Islet of Langerhans (tissue), 1 donor: Measurements from ENCODE around the gene FHOD1.

Experiments
- FAIRE-seq: peaks from one replicate; lab custom pipeline; 2011; peaks lifted over from hg19 to GRCh38; lab: Jason Lieb, UNC

Gene FHOD1

DNA sequence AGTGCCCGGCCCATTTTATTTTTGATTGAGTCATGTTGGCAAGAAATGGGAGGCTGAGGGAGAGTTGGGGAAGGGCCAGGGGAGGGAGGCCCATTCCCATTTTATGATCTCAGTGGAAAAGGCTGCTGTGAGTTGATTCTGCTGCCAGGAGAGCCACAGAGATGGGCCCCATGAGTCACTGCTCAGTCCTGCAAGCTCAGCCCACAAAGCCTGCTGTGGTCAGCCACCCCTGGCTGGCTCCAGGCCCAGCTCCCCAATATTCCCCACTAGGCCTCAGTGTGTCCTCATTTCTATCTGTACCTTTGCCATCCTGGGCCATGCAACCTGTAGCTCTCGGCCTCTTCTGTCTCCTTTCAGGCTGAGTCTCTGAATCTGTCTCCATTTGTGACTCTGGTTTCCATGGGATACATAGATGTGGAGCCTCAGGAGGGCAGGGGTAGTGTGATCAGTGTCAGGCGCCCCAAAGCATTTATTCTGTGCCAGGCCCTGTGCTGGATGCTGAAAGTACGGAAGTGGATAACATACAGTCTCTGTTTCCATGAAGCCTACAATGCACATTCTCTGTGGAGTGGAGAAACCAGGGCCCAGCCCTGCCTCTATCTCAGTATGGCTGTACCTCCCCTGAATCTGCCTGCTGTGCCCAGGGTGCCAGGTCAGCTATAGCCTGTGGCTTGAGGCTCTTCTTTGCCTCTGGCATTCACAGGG lies 30.2 kb upstream of the FHOD1 start:
- FAIRE-seq: no peak

GRCh38 chr16:67275321-67275720 lies 28.0 kb upstream of the FHOD1 start:
- no peak for FAIRE-seq

- no peak for FAIRE-seq
These were observed 24.2 kb upstream of the FHOD1 start for GRCh38 chr16:67271446-67271845.

DNA sequence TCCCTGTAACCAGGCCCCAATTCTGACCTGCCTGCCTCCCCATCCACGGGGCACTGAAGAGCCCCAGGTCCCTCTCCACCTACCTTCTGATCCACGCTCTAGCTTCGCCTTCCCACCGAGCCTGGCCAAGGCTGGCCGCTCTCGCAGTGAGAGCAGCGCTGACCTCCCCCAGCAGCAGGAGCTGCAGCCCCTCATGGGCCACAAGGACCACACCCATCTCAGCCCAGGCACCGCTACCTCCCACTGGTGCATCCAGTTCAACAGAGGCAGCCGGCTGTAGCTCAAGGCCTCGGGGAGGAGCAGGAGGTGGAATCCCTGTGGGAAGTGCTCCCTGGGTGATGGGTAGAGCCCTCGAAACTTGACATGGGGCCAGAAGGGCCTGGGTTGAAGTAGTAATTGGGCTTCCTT lies 23.7 kb upstream of the FHOD1 start:
- no peak for FAIRE-seq

DNA sequence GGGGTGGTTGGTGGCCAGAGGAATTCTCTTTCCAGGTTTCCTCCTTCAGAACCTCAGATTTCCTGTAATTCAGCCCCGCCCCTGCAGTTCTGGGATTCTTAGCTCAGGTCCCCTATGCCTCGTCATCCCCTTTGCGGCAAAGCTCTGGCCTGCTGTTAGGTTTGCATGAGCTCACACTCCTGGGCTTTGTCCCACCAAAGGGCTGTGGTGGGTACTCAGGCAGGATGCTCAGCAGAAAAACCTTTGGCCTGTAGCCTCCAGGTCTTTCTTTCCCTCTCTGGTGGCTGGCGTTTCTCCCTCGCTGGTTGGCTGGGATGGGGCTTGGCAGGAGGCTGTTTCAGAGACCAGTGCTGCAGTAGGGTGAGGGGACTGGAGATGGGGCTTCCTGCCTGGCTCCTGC lies 22.5 kb upstream of the FHOD1 start:
- FAIRE-seq: no peak

DNA sequence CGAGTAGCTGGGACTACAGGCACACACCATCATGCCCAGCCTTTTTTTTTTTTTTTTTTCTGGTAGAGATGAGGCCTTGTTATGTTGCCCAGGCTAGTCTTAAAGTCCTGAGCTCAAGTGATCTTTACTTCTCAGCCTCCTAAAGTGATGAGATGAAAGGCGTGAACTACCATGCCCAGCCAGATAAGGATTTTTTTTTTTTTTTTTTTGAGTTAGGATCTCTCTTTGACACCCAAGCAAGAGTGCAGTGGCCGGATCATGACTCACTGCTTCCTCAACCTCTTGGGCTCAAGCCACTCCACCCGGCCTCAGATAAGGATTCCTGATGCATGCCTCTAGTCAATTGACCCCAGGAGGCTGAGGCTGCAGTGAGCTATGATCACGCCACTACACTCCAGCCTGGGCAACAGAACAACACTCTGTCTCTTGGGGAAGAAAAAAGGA lies 20.9 kb upstream of the FHOD1 start:
- no peak for FAIRE-seq

DNA sequence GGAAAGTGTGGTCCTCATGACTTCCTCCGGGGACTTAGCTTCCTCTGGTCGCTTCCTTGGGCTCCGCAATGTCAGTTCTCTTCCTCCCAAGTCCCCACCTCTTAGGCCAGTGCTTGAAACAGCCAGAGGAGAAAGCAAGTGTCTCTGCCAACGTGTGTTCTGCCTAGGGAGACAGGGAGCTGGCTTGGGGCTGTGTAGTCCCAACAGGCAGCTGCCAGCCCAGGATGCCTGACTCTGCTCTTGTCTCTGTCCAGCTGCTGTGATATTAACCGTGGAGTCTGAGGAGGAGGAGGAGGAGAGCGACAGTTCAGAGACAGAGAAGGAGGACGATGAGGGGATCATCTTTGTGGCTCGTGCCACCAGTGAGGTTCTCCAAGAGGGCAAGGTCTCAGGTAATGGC lies 18.6 kb upstream of the FHOD1 start:
- FAIRE-seq: no peak

DNA sequence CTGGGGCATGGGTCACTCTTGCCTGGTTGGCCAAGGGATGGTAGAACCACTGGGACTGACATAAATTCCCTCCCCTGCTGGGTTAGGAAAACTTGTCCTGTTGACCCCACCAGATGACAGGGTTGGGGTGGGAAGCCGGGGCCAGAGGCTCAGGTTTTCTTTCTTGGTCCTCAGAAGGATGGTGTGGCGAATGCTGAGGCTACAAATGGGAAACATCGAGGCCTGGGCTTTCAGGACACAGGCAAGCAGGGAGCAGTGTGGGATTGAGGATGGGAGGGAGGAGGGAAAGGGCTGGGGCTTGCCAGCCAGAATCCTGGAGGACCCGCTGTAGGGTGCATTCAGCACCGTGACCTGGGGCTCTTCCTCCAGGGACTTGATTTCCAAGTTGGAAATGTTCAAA lies 17.6 kb upstream of the FHOD1 start:
- FAIRE-seq: no peak

- no peak for FAIRE-seq
These were observed 17.0 kb upstream of the FHOD1 start for GRCh38 chr16:67264277-67264676.

- no peak for FAIRE-seq
These were observed 15.9 kb upstream of the FHOD1 start for GRCh38 chr16:67263201-67263600.

DNA sequence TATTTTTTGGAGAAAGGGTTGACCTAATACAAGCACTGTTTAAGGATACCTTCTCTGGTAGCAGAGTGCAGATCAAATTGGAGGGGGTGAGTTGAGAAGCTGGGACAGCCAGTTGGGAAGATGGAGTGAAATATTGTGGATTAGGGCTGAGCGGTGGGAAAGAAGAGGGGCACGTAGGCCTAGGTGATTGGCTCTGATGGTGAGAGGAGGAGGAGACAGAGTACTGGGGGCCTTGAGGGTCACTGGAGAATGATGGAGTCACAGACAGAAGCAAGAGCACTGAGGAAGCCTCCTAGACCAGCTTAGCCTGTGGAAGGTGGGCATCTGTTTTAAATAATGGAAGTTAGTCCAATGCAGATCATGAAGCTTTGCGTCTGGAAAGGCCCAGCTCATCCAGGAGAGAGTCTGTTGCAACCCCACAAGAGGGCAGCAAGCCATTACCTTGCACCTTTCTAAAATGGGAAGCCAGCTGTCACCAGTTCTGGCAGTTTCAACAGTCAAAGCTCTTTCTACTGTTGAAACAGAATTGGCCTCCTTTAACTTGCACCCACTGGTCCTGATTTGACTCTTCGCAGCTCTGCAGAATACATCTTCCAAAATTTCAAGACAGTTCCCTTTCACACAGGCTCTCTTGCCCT lies 13.3 kb upstream of the FHOD1 start:
- FAIRE-seq: no peak

DNA sequence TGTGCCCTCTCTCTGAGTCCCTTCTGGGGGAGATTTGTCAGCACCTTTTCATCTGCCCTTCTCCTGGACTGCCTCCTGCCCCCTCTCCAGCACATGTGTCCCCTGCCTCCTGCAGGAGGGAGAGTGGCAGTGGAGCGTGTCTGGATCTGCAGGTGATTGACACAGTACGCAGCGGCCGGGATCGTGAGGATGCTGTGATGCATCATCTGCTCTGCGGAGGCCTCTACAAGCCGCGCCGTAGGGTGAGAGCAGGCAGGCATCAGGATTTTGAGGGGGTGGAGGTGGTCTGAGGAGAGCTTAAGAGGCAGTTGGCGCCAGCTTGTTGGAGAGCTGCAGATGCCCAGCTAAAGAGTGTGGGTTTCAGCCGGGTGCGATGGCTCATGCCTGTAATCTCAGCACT lies 12.4 kb upstream of the FHOD1 start:
- FAIRE-seq: no peak

- FAIRE-seq: no peak
These were observed 11.0 kb upstream of the FHOD1 start for GRCh38 chr16:67258161-67258835.

- FAIRE-seq: no peak
These were observed 10.3 kb upstream of the FHOD1 start for GRCh38 chr16:67257486-67258160.

DNA sequence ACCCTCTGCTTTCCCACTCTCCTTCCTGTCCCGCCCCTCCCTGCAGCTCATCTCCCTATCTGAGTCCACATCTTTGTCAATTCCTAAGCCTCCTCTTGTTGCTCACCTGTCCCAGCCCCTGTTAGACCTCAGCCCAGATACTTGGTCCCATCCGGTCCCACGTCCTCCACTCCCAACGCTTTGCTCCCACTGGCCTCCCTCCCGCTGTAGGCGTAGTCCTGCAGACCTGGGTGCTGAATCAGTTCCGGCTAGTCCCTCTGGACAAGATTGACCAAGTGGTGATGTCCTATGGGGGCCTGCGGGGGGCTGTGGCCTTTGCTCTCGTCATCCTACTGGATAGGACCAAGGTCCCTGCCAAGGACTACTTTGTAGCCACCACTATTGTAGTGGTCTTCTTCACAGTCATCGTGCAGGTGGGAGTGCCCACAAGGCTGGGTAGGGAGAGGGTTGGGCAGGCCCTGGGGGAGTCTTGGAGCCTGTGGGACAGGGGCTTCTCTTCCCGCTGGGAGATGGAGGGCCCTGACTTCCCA lies 9.5 kb upstream of the FHOD1 start:
- FAIRE-seq: no peak

GRCh38 chr16:67255553-67256221 lies 8.4 kb upstream of the FHOD1 start:
- FAIRE-seq: no peak

GRCh38 chr16:67254801-67255552 lies 7.7 kb upstream of the FHOD1 start:
- no peak for FAIRE-seq

DNA sequence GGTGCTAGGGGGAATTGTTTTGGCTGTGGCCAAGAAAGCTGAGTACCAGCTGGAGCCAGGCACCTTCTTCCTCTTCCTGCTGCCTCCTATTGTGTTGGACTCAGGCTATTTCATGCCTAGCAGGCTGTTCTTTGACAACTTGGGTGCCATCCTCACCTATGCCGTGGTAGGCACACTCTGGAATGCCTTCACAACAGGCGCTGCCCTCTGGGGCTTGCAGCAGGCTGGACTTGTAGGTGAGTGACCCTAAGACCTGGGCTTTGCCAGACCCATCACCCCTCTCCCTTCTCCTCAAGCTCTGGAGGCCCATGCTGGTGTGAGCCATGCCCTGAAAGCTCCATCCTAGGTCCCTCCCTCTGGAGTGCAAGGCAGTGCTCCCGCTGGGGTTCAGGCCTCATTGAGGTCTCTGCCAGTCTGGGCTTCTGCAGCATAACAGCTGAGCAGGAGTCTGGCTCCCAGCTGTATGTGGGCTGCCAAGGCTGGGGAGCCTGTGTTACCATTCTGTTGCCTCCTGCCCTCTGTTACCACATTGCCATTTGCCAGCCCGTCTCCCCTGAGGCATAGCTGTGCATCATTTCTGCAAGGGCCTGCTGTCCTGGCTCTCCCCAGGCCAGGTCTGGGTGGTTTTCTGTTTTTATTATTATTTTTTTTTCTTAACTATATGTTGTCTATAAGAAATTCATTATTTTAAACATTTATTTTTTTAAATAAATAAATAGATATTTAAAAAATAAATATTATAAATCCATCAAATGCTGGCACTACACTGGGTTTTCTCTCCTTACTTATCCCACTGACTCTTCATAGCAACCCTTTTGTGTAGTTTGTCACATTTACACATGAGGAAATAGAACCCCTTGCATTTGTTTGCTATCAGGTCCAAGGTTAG lies 5.6 kb upstream of the FHOD1 start:
- FAIRE-seq: no peak

- FAIRE-seq: no peak
These were observed 2.7 kb upstream of the FHOD1 start for GRCh38 chr16:67250045-67250327.

DNA sequence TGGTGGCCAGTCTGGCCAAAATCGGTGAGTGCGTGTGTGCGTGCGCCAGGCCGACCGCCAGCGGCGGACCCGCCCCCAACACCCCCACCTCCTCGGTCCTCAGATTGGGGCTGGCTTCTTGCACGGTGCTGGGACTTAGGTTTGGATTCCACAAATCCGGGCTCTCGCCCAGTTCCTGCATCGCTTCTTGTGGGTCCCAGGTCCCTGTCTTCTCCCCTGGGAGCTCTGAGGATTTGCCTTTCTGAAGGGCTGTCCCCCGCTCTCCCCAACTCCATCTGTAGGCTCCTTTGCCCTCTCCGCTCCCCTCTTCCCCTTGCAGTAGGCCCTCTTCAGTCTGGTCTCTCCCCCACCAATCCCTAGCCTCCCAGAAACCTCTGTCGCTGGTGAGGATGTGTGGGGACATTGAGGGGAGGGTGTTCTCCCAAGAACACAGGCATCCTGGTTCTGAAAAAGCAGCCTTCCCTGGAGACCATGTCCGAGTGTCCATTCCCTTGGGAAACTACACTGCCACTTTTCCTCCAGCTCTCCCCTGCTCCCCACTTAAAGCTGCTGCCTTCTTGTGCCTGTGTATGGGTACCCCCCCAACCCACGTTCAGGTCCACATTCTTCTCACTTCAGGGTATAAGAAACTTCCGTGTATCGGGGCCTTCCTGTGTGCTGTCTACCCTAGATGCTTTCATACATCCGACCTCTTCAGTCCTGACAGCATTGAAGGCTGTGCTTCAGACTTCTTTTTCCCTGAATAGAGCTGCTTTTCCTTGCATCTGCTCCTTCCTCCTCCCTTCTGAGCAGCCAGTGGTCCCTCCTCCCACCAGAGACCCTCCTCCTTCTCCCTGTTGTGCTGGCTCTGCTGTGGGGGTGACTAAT lies 2.1 kb upstream of the FHOD1 start:
- FAIRE-seq: no peak
